Stimulated activated CD8-positive, alpha-beta memory T cell treated with anti-CD3 and anti-CD28 coated beads, Interleukin-4, amount 100 ng/mL, for 1 hour (primary cell): Measurements from ENCODE around the gene IRF5.
"Not testable (repeated sequence)": the region's sequence is repeated elsewhere in the genome, so short reads cannot be mapped to it uniquely, and the experiment has no call there.

Experiments used
- DNase-seq, 2 donors: peaks; one replicate each; pipeline ENCODE4 v3.0.0-alpha.2; 2020; ENCODE audit warnings: low read depth in 2 of 2, low spot score in 1 of 2

The IRF5 gene

GRCh38 chr7:128955981-128956380, 18.3 kb downstream of the IRF5 start:
- no peak for DNase-seq

- no peak for DNase-seq
These were observed 21.6 kb downstream of the IRF5 start for GRCh38 chr7:128959296-128959695.

DNA sequence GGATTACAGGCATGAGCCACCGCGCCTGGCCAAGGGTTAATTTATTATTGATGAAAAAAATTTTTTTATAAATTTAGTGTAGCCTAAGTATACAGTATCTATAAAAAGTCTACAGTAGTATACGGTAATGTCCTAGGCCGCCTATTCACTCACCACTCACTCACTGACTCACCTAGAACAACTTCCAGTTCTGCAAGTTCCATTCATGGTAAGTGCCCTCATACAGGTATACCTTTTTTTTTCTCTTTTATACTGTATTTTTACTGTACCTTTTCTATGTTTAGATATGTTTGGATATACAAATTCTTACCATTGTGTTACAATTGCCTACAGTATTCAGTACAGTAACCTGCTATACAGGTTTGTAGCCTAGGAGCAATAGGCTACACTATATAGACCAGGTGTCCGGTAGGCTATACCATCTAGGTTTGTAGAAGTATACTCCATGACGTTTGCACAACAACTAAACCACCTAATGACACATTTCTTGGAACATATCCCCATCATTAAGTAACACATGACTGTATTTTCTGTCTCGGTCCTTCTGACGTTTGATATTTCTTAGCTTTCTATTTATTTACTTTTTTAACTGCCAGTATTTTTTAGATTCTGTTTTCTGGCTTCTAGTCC, 23.4 kb downstream of the IRF5 start:
- DNase-seq = no peak

DNA sequence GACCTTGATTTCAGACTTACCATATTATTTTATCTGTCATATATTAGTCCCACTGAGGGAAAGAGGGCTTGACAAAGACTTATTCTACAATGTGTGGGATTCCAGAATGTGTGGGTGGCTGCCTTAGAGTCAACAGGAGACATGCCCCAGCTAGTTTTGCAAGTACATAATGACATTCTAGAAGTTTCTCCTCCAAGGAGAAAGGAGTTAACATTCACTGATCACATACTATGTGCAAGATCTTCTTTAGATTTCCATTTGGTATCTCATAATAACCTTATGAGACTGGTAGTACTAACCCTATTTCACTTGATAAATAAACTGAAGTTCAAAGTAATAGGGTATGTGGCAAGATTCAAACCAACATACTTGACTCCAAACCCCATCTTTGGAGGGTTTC, 25.2 kb downstream of the IRF5 start:
- no peak for DNase-seq

DNA sequence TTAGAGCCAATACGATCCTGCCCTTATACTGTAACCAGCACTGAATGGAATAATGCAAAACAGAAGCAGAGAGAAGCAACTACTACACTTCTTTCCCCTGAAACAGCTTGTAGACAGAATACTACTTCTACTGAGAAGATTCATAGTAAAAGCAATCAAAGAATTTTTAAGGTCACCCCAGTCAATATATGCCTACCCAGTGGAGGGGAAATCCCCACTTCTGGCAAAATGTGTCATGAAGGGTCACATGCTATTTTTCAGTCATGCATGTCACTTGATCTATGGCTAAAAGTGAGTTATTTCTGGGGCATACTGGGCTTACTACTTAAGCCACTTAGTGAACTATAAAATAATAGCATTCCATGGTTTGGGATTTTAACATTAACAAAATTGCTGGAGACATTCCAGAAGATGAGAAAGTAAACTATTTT, 25.6 kb downstream of the IRF5 start:
- no peak for DNase-seq

GRCh38 chr7:128968624-128969023, 30.9 kb downstream of the IRF5 start:
- no peak for DNase-seq

- no peak for DNase-seq
These were observed 36.7 kb downstream of the IRF5 start for GRCh38 chr7:128974241-128974934.

GRCh38 chr7:128982105-128982504, 44.4 kb downstream of the IRF5 start:
- no peak for DNase-seq

DNA sequence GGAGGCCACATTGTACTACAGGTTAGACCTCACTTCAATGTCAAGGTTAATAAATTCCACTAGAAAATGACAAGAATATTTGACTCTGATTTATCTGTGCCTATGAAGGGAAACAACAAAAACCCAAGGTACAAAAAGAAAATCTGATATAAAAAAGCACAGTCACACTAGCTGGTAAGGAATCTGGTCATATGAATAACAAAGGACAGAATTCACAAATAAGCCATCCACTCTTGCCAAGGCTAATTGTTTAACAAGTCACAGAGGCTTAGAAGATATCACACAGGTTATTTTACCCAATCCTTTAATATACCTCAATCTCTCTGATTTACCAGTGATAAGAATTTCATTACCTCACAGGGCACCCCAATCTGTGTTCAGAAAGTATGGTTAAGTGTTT, 47.9 kb downstream of the IRF5 start:
- DNase-seq = no peak

DNA sequence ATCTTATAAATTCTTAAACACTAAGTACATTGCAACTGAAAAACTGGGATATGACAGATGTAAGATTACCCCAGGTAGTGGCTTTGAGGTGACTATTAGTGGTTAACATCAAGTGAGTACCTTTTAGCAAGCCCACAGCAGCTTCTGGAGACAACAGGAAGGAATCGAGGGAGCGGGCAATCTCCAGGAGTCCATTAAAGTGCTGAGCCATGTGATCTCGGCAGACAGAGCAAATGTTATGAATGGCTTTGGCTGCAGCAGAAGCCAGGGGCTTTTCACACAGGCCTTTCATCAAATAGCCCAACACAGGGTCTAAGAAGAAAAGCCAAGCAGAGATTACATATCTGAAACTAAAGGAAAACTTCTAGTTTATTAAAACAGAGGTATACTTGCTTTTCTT, 48.9 kb downstream of the IRF5 start:
- DNase-seq = no peak

GRCh38 chr7:128988372-128988771, 50.6 kb downstream of the IRF5 start:
- no peak for DNase-seq

DNA sequence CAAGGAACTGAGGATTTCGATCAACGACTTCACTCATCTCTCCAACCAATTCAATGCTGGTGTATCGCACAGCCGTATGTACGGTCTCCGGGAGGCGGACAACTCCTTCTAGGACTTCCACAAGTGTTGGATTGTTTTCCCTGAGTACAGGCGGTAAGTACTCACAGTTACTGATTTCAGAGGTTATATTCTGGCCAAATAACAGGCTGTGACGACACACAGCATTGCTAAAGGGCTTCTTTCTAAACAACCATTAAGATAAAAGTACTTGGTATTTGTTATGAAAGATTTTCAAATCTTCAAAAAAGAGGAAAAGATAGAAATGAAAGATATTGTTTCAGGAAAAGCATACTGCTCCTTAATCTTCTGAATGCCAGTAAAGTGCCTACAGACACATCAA, 52.2 kb downstream of the IRF5 start:
- no peak for DNase-seq

- no peak for DNase-seq
These were observed 55.7 kb downstream of the IRF5 start for GRCh38 chr7:128993419-128993818.

DNA sequence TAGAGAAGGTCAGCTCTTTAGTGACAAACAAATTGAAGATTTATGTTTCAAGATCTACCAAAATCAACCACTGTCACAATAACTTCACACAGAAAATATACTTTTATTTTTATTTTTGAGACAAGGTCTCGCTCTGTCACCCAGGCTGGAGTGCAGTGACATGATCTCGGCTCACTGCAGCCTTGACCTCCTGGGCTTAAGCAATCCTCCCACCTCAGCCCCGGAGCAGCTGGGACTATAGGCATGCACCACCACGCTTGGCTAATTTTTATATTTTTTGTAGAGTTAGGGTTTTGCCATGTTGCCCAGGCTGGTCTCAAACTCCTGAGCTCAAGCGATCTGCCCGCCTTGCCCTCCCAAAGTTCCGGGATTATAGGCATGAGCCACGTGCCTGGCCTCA, 56.8 kb downstream of the IRF5 start:
- not testable (repeated sequence) for DNase-seq

GRCh38 chr7:128997181-128997580, 59.5 kb downstream of the IRF5 start:
- DNase-seq = no peak
